HepG2 (cell line): ENCODE measurements around the gene C22orf39.

ENCODE experiments used
- ARID2 ChIP-seq: sonication (generic); formaldehyde crosslinking; IDR thresholded peaks from 2 replicates; pipeline ENCODE4 v1.8.1; 2022; ENCODE audit warnings: mild to moderate bottlenecking, missing genetic modification reagents, borderline replicate concordance
- ARNTL ChIP-seq: sonication (generic); formaldehyde crosslinking; IDR thresholded peaks from 2 replicates; pipeline ENCODE4 v1.4.0; 2020; ENCODE audit warnings: mild to moderate bottlenecking, missing genetic modification reagents
- BHLHE40 ChIP-seq: IDR thresholded peaks from 2 replicates; pipeline ENCODE4 v1.6.1; 2011; ENCODE audit warnings: low read length, improper control_type of control experiment
- EP300 ChIP-seq, 3 experiments: sonication (generic) in 1 of 3; formaldehyde crosslinking in 1 of 3; IDR thresholded peaks; 2 replicates each; pipeline versions ENCODE4 v1.5.1 to v1.6.1; 2011 to 2020; ENCODE audit warnings: low read depth in 2 of 3, low read length in 2 of 3, borderline replicate concordance in 1 of 3, improper control_type of control experiment in 1 of 3, mild to moderate bottlenecking in 1 of 3, missing genetic modification reagents in 1 of 3, moderate library complexity in 1 of 3
- ERF ChIP-seq: IDR thresholded peaks from 2 replicates; pipeline ENCODE4 v1.6.1; 2018; ENCODE audit warnings: missing biosample characterization, missing genetic modification reagents
- NCOA1 ChIP-seq: sonication (generic); formaldehyde crosslinking; IDR thresholded peaks from 2 replicates; pipeline ENCODE4 v1.9.0; 2021; ENCODE audit warnings: missing genetic modification reagents
- NFRKB ChIP-seq: fragments of 450-650 bp; IDR thresholded peaks from 2 replicates; pipeline ENCODE4 v1.6.1; 2017
- POLR2A ChIP-seq, 2 experiments: IDR thresholded peaks; 2 replicates each; pipeline ENCODE4 v1.6.1; 2011; ENCODE audit warnings: low read depth in 2 of 2, low read length in 2 of 2, mild to moderate bottlenecking in 1 of 2, moderate library complexity in 1 of 2; ENCODE audit not compliant: insufficient read depth in 1 of 2
- ZNF557 ChIP-seq: sonication (generic); formaldehyde crosslinking; IDR thresholded peaks from 2 replicates; pipeline ENCODE4 v1.4.0; 2020; ENCODE audit warnings: missing genetic modification reagents
- ZNF619 ChIP-seq: sonication (generic); formaldehyde crosslinking; IDR thresholded peaks from 2 replicates; pipeline ENCODE4 v1.4.0; 2020; ENCODE audit warnings: mild to moderate bottlenecking, missing genetic modification reagents
- ZSCAN30 ChIP-seq: sonication (generic); formaldehyde crosslinking; IDR thresholded peaks from 2 replicates; pipeline ENCODE4 v1.5.0; 2020; ENCODE audit warnings: mild to moderate bottlenecking, missing genetic modification reagents
- TF ChIP-seq, protein P1 (sequence below): sonication (generic); formaldehyde crosslinking; IDR thresholded peaks from 2 replicates; pipeline ENCODE4 v1.5.0; 2020; ENCODE audit warnings: mild to moderate bottlenecking, missing genetic modification reagents, moderate library complexity

DNA sequence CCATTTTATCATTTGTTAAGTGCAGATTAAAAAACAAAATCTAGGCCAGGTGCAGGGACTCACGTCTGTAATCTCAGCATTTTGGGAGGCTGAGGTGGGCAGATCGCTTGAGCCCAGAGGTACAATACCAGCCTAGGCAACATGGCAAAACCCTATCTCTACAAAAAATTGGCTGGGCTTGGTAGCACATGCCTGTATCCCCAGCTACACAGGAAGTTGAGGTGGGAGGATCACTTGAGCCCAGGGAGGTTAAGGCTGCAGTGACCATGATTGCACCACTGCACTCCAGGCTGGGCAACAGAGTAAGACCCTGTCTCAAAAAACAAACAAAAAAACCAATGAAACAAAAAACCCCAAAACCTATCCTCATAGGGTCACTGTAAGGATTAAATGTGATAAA lies 48.9 kb downstream of the C22orf39 start:
- TF ChIP-seq ERF (CRISPR knock-in tag) (no peak), ARNTL (CRISPR knock-in tag) (no peak), ARID2 (CRISPR knock-in tag) (no peak), ZNF557 (CRISPR knock-in tag) (no peak), ZNF619 (CRISPR knock-in tag) (no peak), BHLHE40 (no peak), NCOA1 (CRISPR knock-in tag) (no peak), EP300 (IDR thresholded peaks at IDR 0.05; ENCODE audit: low read depth in 2 of 2, low read length in 2 of 2) (no peak), EP300 (CRISPR knock-in tag; IDR thresholded peaks at IDR 0.05; ENCODE audit: borderline replicate concordance) (no peak), ZSCAN30 (CRISPR knock-in tag) (no peak), POLR2A (IDR thresholded peaks at IDR 0.05; ENCODE audit: insufficient read depth in 1 of 2, low read depth in 2 of 2, low read length in 2 of 2) (no peak), NFRKB (no peak)
- TF ChIP-seq, protein P1, sequence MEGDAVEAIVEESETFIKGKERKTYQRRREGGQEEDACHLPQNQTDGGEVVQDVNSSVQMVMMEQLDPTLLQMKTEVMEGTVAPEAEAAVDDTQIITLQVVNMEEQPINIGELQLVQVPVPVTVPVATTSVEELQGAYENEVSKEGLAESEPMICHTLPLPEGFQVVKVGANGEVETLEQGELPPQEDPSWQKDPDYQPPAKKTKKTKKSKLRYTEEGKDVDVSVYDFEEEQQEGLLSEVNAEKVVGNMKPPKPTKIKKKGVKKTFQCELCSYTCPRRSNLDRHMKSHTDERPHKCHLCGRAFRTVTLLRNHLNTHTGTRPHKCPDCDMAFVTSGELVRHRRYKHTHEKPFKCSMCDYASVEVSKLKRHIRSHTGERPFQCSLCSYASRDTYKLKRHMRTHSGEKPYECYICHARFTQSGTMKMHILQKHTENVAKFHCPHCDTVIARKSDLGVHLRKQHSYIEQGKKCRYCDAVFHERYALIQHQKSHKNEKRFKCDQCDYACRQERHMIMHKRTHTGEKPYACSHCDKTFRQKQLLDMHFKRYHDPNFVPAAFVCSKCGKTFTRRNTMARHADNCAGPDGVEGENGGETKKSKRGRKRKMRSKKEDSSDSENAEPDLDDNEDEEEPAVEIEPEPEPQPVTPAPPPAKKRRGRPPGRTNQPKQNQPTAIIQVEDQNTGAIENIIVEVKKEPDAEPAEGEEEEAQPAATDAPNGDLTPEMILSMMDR (CRISPR knock-in tag), result no peak
